Measurements from ENCODE around the gene SFT2D3. TPM values are rescaled to one million over a fixed set of nuclear protein-coding genes. Genes with fewer than 3 reads are reported as not detected.

SFT2D3 gene
- total RNA-seq, 2 donors from 2014 or later: 3.8 to 5.9 TPM

DNA sequence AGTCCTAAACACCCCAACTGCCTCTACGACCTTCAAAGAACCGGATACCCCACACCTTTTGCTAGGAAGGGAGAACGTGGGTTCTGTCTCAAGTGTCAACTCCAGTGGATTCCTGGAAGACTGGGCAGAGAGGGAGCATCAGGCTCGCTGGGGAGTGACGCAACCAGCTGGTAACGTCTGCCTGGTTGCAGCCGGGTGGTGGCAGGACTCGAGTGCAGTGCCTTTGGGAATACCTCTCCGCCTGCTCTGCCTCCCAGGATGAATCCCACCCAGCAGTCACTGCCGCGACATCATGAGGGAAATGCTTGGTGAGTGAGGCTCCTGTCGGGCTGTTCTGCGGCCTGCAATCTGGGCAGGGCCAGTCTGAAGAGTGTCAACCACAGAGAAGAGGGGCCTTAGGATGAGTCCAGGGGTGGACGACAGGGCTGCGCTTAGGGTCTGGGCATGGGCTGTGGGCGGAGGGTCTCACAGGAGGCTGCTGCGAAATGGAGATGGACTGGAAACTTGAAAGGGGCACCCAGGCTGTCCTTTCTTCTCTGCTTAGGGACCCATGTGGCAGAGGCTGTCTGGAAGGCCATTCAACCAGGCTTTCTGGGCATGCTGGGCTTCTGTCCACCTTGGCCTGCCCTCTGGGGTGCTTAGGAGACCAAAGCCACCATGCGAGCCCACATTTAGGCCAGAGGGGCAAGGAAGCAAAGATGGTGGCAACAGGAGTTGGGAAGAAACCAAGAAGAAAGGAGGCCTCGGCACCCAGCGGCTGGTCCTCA, 42.5 kb upstream of the SFT2D3 start:
- peak overlapping the region; percentile 82 to 88 for H3K27ac ChIP-seq
- no peaks in the 10 kb centered on the region for H3K27me3 ChIP-seq
- no peak for DNase-seq (ENCODE audit: low spot score)
- H3K36me3 ChIP-seq: peaks cover 47% of the 10 kb centered on the region
- H3K4me1 ChIP-seq: peaks cover 0 to 97% of the 10 kb centered on the region in 2 donors
- H3K9me3 ChIP-seq: no peaks in the 10 kb centered on the region
- TF ChIP-seq, protein P1, sequence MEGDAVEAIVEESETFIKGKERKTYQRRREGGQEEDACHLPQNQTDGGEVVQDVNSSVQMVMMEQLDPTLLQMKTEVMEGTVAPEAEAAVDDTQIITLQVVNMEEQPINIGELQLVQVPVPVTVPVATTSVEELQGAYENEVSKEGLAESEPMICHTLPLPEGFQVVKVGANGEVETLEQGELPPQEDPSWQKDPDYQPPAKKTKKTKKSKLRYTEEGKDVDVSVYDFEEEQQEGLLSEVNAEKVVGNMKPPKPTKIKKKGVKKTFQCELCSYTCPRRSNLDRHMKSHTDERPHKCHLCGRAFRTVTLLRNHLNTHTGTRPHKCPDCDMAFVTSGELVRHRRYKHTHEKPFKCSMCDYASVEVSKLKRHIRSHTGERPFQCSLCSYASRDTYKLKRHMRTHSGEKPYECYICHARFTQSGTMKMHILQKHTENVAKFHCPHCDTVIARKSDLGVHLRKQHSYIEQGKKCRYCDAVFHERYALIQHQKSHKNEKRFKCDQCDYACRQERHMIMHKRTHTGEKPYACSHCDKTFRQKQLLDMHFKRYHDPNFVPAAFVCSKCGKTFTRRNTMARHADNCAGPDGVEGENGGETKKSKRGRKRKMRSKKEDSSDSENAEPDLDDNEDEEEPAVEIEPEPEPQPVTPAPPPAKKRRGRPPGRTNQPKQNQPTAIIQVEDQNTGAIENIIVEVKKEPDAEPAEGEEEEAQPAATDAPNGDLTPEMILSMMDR (IDR thresholded peaks at IDR 0.05): no peak
- H3K4me3 ChIP-seq: no peak overlapping the region

DNA sequence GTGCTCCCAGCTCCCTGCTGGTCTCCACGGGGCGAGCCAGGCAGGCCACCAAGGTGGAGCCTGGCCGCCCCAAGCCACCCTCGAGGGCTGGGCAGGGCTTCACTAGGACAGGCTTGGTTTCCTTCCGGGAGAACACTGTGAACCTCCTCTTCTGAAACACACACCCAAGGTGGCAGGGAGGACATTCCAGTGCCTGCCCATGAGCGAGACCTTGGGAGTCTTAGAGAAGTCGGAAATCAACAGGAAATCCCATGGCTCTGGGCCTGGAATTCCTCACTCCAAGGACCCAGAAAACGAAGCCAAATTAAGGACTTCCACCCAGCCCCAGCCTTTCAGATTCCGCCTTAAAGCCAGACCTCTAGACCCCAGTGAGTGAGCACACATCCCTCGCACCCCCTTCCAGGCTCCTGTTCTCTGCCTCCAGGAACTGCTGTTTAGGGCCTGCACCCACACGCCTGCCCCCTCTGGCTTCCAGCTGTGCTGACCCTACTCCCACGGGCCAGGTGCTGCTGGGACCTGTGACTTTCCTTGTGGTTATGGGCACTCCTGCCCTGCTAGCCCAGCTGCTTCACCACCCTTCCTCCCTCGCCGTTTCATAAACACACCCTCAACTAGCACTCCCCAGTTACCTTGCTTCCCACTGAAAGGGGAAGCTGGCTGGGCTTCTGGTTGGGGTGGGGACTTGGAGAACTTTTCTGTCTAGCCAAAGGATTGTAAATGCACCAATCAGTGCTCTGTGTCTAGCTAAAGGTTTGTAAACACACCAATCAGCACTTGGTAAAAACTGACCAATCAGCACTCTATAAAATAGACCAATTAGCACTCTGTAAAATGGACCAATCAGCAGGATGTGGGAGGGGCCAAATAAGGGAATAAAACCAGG, 41.6 kb upstream of the SFT2D3 start:
- DNase-seq (ENCODE audit: low spot score): peak; percentile 85

DNA sequence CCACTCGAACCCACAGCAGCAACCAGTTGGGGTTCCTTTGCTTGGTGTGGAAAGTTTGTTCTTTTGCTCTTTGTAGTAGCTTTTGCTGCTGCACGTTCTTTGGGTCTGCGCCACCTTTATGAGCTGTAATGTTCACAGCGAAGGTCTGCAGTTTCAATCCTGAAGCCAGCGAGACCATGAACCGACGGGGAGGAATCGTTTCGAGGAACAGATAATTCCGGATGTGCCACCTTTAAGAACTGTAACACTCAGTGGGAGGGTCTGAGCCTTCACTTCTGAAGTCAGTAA, 41.1 kb upstream of the SFT2D3 start:
- Histone ChIP-seq H3K27me3 (no peaks in the 10 kb centered on the region), H3K27ac (peak overlapping the region; percentile 82 to 88), H3K4me1 (peaks cover 0 to 97% of the 10 kb centered on the region in 2 donors), H3K4me3 (no peak overlapping the region), H3K36me3 (peaks cover 33% of the 10 kb centered on the region), H3K9me3 (no peaks in the 10 kb centered on the region)
- DNase-seq (ENCODE audit: low spot score): no peak
- TF ChIP-seq, protein P1 (IDR thresholded peaks at IDR 0.05): no peak

More for the DNA sequence above, 41.6 kb upstream of the SFT2D3 start:
- Histone ChIP-seq H3K27ac (peak overlapping the region; percentile 82 to 88), H3K36me3 (peaks cover 39% of the 10 kb centered on the region), H3K9me3 (no peaks in the 10 kb centered on the region), H3K4me1 (peaks cover 0 to 97% of the 10 kb centered on the region in 2 donors), H3K4me3 (peak overlapping the region in 1 of 2 donors; percentile 5), H3K27me3 (no peaks in the 10 kb centered on the region)
- TF ChIP-seq, protein P1 (IDR thresholded peaks at IDR 0.05): no peak

DNA sequence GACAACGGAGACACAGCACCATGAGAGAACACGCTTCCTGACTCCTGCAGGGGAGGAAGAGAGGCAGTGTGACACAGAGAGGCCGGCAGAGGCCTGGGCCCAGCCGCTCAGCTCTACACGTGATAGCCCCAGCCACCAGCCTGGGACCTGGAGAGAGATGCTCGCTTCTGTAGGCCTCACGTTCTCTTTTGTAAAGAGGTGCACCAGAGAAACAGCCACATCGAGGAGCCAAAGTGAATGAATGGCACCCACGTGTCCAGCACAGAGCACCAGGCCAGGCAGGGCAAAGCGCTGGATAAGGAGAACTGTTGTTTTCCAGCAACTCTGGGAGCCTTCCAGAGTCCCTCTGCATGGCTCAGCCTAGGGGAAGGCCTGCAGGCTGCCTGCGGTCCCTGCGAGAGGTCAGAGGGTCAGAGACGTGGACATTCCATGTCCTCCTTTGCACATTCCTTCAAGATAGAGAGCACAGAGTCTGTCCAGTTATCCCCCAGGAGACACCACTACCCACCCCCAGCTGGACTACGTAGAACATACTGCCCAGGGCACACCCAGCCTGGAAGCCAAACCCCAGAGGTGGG, 40.1 kb upstream of the SFT2D3 start:
- Histone ChIP-seq H3K36me3 (peaks cover 32% of the 10 kb centered on the region), H3K4me1 (peaks cover 0 to 97% of the 10 kb centered on the region in 2 donors), H3K4me3 (no peak overlapping the region), H3K9me3 (no peaks in the 10 kb centered on the region), H3K27ac (peak overlapping the region; percentile 82 to 88), H3K27me3 (no peaks in the 10 kb centered on the region)
- DNase-seq (ENCODE audit: low spot score): no peak
- TF ChIP-seq, protein P1 (IDR thresholded peaks at IDR 0.05): no peak

DNA sequence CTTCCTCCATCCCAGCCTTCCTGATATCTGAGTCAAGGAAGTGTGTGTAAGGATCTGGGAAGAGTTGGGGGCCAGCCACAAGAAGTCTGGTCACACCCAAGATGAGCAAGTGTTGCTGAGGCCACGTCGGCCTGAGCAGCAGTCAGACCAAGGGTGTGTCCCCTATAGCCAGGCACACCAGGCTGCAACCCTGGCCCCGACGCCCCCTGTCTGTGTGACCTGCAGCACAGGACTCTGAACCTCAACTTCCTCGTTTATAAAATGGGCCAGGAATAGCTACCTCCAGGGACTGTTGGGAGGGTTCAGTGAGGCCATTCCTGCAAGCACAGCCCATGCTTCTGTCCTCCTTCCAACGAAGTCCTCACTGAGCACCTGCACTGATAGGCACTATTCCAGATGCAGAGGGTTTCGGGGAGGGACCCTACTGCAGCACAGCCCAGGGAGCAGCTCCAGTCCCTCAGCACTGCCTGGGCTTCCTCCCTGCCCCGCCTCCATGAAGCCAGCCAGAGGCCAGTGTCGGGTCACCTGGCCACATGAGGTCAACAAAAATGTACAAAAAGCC, 39.3 kb upstream of the SFT2D3 start:
- Histone ChIP-seq H3K27ac (peak overlapping the region; percentile 82 to 88), H3K4me3 (no peak overlapping the region), H3K9me3 (no peaks in the 10 kb centered on the region), H3K36me3 (peaks cover 26% of the 10 kb centered on the region), H3K4me1 (peaks cover 0 to 97% of the 10 kb centered on the region in 2 donors), H3K27me3 (no peaks in the 10 kb centered on the region)
- TF ChIP-seq, protein P1 (IDR thresholded peaks at IDR 0.05): peak in 1 of 2 donors; percentile 25
- no peak for DNase-seq (ENCODE audit: low spot score)
